GM12878 (cell line): ENCODE data around the gene MPC1. TPM values are rescaled to one million over a fixed set of nuclear protein-coding genes. Genes with fewer than 3 reads are reported as not detected.

Experiments
- CBX5 ChIP-seq: sonication (generic); IDR thresholded peaks from 2 replicates; pipeline ENCODE4 v1.6.1; 2016; ENCODE audit warnings: low read depth, moderate library complexity, mild to moderate bottlenecking, inconsistent platforms
- CREB1 ChIP-seq: IDR thresholded peaks from 2 replicates; pipeline ENCODE4 v1.6.1; 2012; ENCODE audit warnings: low read depth, mild to moderate bottlenecking, inconsistent platforms
- CREM ChIP-seq: IDR thresholded peaks from 2 replicates; pipeline ENCODE4 v1.6.1; 2014; ENCODE audit warnings: antibody characterized with exemption, low read depth
- DPF2 ChIP-seq: fragments of 450-650 bp; IDR thresholded peaks from 2 replicates; pipeline ENCODE4 v1.6.1; 2017; ENCODE audit warnings: mild to moderate bottlenecking
- EGR1 ChIP-seq, 2 experiments: IDR thresholded peaks; 1 replicate in 1 of 2; 2 replicates in 1 of 2; pipeline ENCODE4 v1.6.1; 2011 to 2012; ENCODE audit warnings: low read depth in 2 of 2, low read length in 2 of 2, borderline replicate concordance in 1 of 2, mild to moderate bottlenecking in 1 of 2, moderate library complexity in 1 of 2
- ESRRA ChIP-seq: IDR thresholded peaks from 2 replicates; pipeline ENCODE4 v1.6.1; 2012; ENCODE audit warnings: mild to moderate bottlenecking, low read length, improper control_type of control experiment
- GABPA ChIP-seq: IDR thresholded peaks from 2 replicates; pipeline ENCODE4 v1.6.1; 2014; ENCODE audit warnings: antibody characterized with exemption, low read depth, mild to moderate bottlenecking, inconsistent platforms
- HDAC6 ChIP-seq: fragments of 200-600 bp; sonication (generic); IDR thresholded peaks from one replicate; pipeline ENCODE4 v1.8.0; 2017; ENCODE audit warnings: antibody characterized with exemption; ENCODE audit not compliant: unreplicated experiment
- IKZF1 ChIP-seq: fragments of 450-650 bp; conservative IDR thresholded peaks from 2 replicates; pipeline ENCODE4 v1.6.1; 2017; ENCODE audit warnings: antibody characterized with exemption, mild to moderate bottlenecking
- IKZF2 ChIP-seq, 2 experiments: fragments of 450-650 bp; IDR thresholded peaks; 2 replicates each; pipeline ENCODE4 v1.6.1; 2017; ENCODE audit warnings: mild to moderate bottlenecking in 2 of 2, moderate library complexity in 2 of 2
- MEF2A ChIP-seq: IDR thresholded peaks from 2 replicates; pipeline ENCODE4 v1.6.1; 2011; ENCODE audit warnings: low read depth, mild to moderate bottlenecking, low read length, moderate library complexity; ENCODE audit not compliant: insufficient read depth
- MLLT1 ChIP-seq: fragments of 450-650 bp; IDR thresholded peaks from 2 replicates; pipeline ENCODE4 v1.6.1; 2016; ENCODE audit warnings: mild to moderate bottlenecking
- NKRF ChIP-seq: fragments of 450-650 bp; conservative IDR thresholded peaks from 2 replicates; pipeline ENCODE4 v1.6.1; 2017; ENCODE audit warnings: mild to moderate bottlenecking, moderate library complexity
- NR2F1 ChIP-seq: fragments of 450-650 bp; conservative IDR thresholded peaks from 2 replicates; pipeline ENCODE4 v1.6.1; 2017; ENCODE audit warnings: mild to moderate bottlenecking
- RFX5 ChIP-seq: IDR thresholded peaks from 2 replicates; pipeline ENCODE4 v1.6.1; 2011; ENCODE audit warnings: low read depth, low read length, improper control_type of control experiment
- SMC3 ChIP-seq: IDR thresholded peaks from 2 replicates; pipeline ENCODE4 v1.6.1; 2011; ENCODE audit warnings: low read length, improper control_type of control experiment, borderline replicate concordance
- TAF1 ChIP-seq: IDR thresholded peaks from 2 replicates; pipeline ENCODE4 v1.6.1; 2011; ENCODE audit warnings: mild to moderate bottlenecking, low read depth, low read length, borderline replicate concordance
- USF1 ChIP-seq: IDR thresholded peaks from 2 replicates; pipeline ENCODE4 v1.6.1; 2011; ENCODE audit warnings: borderline replicate concordance, low read depth, mild to moderate bottlenecking, moderate library complexity, mixed read lengths, low read length; ENCODE audit not compliant: insufficient read depth; ENCODE audit errors: extremely low read length
- ZSCAN29 ChIP-seq: fragments of 450-650 bp; IDR thresholded peaks from 2 replicates; pipeline ENCODE4 v1.6.1; 2017; ENCODE audit warnings: mild to moderate bottlenecking, moderate library complexity
- polyA plus RNA-seq, 11 experiments: library from polyadenylated mRNA; depleted of rRNA in 4 of 11; unstranded in 6 of 11; stranded (reverse) in 5 of 11; fragments of >200 nt; fragmentation: Nextera tagmentation in 4 of 11; fragmentation: Illumina TruSeq in 1 of 11; extraction: Ambion mirVana in 4 of 11; extraction: Trizol in 1 of 11; gene quantifications; 1 replicate in 1 of 11; 2 replicates in 10 of 11; pipeline versions ENCODE4 v1.2.1 to v1.2.3, GENCODE V29; 2011 to 2016; ENCODE audit warnings: inconsistent platforms in 2 of 11, missing spikeins in 2 of 11, low read depth in 1 of 11
- total RNA-seq, 4 experiments: library from RNA; depleted of rRNA in 3 of 4; stranded (reverse); fragments of >200 nt in 3 of 4; fragmentation: Illumina TruSeq in 1 of 4; extraction: Trizol in 1 of 4; gene quantifications; 2 replicates each; pipeline versions ENCODE4 v1.2.1 to v1.2.3, GENCODE V29; 2013 to 2021
- TF ChIP-seq, protein P1 (sequence below), 3 experiments: IDR thresholded peaks in 2 of 3; conservative IDR thresholded peaks in 1 of 3; 2 replicates each; pipeline ENCODE4 v1.5.1; 2011; ENCODE audit warnings: low read depth in 3 of 3, low read length in 3 of 3, mild to moderate bottlenecking in 3 of 3, control low read depth in 2 of 3, moderate library complexity in 2 of 3, inconsistent platforms in 1 of 3, mixed read lengths in 1 of 3; ENCODE audit not compliant: control insufficient read depth in 2 of 3, insufficient read depth in 1 of 3; ENCODE audit errors: extremely low read depth in 1 of 3
- TF ChIP-seq, protein P2 (sequence below): fragments of 450-650 bp; IDR thresholded peaks from 2 replicates; pipeline ENCODE4 v1.6.1; 2018; ENCODE audit warnings: borderline replicate concordance, mild to moderate bottlenecking; ENCODE audit not compliant: partially characterized antibody

The MPC1 gene
- total and polyA plus RNA-seq, 10 of the 15 experiments (the other 5 are each of a cell fraction or from before 2014, with no cell fraction given), result 53.2 to 177 (median 78.8) TPM

GRCh38 chr6:166381733-166382499, 824 bp downstream of the MPC1 start (continued):
- TF ChIP-seq NKRF, result peak; percentile 37
- TF ChIP-seq SMC3, result peak; percentile 78
- TF ChIP-seq, protein P1, sequence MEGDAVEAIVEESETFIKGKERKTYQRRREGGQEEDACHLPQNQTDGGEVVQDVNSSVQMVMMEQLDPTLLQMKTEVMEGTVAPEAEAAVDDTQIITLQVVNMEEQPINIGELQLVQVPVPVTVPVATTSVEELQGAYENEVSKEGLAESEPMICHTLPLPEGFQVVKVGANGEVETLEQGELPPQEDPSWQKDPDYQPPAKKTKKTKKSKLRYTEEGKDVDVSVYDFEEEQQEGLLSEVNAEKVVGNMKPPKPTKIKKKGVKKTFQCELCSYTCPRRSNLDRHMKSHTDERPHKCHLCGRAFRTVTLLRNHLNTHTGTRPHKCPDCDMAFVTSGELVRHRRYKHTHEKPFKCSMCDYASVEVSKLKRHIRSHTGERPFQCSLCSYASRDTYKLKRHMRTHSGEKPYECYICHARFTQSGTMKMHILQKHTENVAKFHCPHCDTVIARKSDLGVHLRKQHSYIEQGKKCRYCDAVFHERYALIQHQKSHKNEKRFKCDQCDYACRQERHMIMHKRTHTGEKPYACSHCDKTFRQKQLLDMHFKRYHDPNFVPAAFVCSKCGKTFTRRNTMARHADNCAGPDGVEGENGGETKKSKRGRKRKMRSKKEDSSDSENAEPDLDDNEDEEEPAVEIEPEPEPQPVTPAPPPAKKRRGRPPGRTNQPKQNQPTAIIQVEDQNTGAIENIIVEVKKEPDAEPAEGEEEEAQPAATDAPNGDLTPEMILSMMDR (IDR thresholded peaks at IDR 0.05 in 2 of 3, conservative IDR thresholded peaks at IDR 0.05 in 1 of 3; ENCODE audit: control insufficient read depth in 2 of 3, extremely low read depth in 1 of 3, insufficient read depth in 1 of 3, low read depth in 3 of 3, low read length in 3 of 3), result peak; percentile 82 to 91 (median 85)
- peak; percentile 35; the same call in 1 of the 2 replicates for TF ChIP-seq GABPA
- TF ChIP-seq, protein P2, sequence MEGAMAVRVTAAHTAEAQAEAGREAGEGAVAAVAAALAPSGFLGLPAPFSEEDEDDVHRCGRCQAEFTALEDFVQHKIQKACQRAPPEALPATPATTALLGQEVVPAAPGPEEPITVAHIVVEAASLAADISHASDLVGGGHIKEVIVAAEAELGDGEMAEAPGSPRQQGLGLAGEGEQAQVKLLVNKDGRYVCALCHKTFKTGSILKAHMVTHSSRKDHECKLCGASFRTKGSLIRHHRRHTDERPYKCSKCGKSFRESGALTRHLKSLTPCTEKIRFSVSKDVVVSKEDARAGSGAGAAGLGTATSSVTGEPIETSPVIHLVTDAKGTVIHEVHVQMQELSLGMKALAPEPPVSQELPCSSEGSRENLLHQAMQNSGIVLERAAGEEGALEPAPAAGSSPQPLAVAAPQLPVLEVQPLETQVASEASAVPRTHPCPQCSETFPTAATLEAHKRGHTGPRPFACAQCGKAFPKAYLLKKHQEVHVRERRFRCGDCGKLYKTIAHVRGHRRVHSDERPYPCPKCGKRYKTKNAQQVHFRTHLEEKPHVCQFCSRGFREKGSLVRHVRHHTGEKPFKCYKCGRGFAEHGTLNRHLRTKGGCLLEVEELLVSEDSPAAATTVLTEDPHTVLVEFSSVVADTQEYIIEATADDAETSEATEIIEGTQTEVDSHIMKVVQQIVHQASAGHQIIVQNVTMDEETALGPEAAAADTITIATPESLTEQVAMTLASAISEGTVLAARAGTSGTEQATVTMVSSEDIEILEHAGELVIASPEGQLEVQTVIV, result peak; percentile 65
- TF ChIP-seq EGR1 (IDR thresholded peaks at IDR 0.05; ENCODE audit: borderline replicate concordance in 1 of 2, low read depth in 2 of 2, low read length in 2 of 2), result no peak
- TF ChIP-seq DPF2, result 0 out of 2 replicates have a peak, but pooled peaks have one; percentile 27
- TF ChIP-seq MLLT1, result peak; percentile 16
- TF ChIP-seq MEF2A, result no peak
- peak; percentile 87 for TF ChIP-seq ZSCAN29
- TF ChIP-seq IKZF2 (IDR thresholded peaks at IDR 0.05), result no peak; a peak in 1 of 4 replicates
- TF ChIP-seq NR2F1, result 0 out of 2 replicates have a peak, but pooled peaks have one; percentile 29
- peak; percentile 71; the same call in 1 of the 2 replicates for TF ChIP-seq CREB1
- TF ChIP-seq CREM, result peak; percentile 42
- TF ChIP-seq IKZF1, result peak; percentile 59
- TF ChIP-seq RFX5, result no peak
- TF ChIP-seq CBX5, result peak; percentile 80; the same call in 1 of the 2 replicates
- TF ChIP-seq TAF1, result peak; percentile 34; the same call in 1 of the 2 replicates
- peak; percentile 54 for TF ChIP-seq HDAC6
- 0 out of 2 replicates have a peak, but pooled peaks have one; percentile 6 for TF ChIP-seq ESRRA
- TF ChIP-seq USF1, result no peak
